GM19372 (cell line): Measurements from ENCODE around the gene MPI.
"Not testable (repeated sequence)": the region's sequence is repeated elsewhere in the genome, so short reads cannot be mapped to it uniquely, and the experiment has no call there.

Source experiments
- ATAC-seq: cut with Tn5 transposase; IDR thresholded peaks from one replicate; pipeline ENCODE4 v1.9.1; 2021; ENCODE audit warnings: mild to moderate bottlenecking, low read depth, moderate library complexity; ENCODE audit not compliant: unreplicated experiment

MPI gene

GRCh38 chr15:74920456-74920855, 30.6 kb downstream of the MPI start:
- no peak for ATAC-seq

- no peak for ATAC-seq
Observed at GRCh38 chr15:74924525-74924924, 34.7 kb downstream of the MPI start.

GRCh38 chr15:74928771-74929198, 38.9 kb downstream of the MPI start:
- no peak for ATAC-seq

GRCh38 chr15:74933573-74933972, 43.7 kb downstream of the MPI start:
- no peak for ATAC-seq

- ATAC-seq: not testable (repeated sequence)
Observed at GRCh38 chr15:74935193-74935592, 45.4 kb downstream of the MPI start.

GRCh38 chr15:74937272-74937589, 47.4 kb downstream of the MPI start:
- no peak for ATAC-seq

GRCh38 chr15:74937590-74938371, 47.9 kb downstream of the MPI start, which contains the start of gene COX5A:
TSS of gene COX5A (minus strand) at chr15:74938073. CDS start at chr15:74938014, 59 bp downstream.
- peak; percentile 86 for ATAC-seq

- ATAC-seq: no peak
Observed at GRCh38 chr15:74950078-74950908, 60.5 kb downstream of the MPI start.

GRCh38 chr15:74951006-74951405, 61.2 kb downstream of the MPI start:
- no peak for ATAC-seq
